GM04504 (cell line): Measurements from ENCODE around the gene ARHGAP19.

ENCODE experiments used
- DNase-seq: peaks from one replicate; pipeline ENCODE4 v3.0.0-alpha.2; 2012; ENCODE audit warnings: low read depth

Gene ARHGAP19

GRCh38 chr10:97192952-97193435 is 99.4 kb downstream of the ARHGAP19 start:
- DNase-seq: no peak

GRCh38 chr10:97190450-97190849 is 102.0 kb downstream of the ARHGAP19 start:
- no peak for DNase-seq

DNA sequence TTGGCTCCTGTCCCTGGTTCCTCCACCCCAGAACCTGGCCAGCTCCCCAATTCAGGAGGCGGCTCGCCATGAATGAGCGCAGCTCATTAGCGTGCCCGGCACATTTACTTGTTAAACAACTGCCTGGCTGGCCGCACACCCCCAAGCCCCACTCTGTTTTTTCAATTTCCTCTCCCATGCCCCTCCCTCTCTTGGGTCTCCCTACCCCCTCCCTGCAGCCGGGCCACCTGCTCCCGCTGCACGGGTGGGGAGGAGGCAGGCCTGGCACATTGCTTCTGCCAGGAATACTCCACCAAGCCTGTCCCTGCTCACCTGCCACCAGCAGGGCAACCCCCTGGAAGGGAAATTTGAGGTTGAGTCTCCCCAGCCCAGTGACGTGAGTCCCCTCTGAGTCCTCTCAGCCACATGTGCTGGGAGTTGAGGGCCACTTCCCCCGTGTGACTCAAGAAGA is 104.2 kb downstream of the ARHGAP19 start:
- no peak for DNase-seq

DNA sequence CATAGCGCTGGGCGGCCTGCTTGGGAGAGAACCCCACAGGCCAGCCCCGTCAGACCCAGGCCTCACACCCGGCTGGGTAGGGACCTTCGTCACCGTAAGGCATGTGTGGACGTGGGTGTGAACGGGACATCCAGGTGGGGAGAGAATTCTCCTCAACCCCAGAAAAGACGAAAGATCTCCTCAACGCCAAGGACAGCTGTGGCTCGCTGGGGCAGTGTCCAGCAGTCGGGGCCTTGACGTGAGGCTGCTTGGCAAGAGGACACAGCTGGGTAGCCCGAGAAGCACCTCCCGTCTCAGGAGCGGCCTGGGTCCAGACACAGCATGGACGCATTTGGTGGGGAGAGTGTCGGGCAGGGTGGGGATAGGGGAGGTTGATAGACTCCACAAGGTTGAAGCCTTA is 105.5 kb downstream of the ARHGAP19 start:
- DNase-seq: no peak

DNA sequence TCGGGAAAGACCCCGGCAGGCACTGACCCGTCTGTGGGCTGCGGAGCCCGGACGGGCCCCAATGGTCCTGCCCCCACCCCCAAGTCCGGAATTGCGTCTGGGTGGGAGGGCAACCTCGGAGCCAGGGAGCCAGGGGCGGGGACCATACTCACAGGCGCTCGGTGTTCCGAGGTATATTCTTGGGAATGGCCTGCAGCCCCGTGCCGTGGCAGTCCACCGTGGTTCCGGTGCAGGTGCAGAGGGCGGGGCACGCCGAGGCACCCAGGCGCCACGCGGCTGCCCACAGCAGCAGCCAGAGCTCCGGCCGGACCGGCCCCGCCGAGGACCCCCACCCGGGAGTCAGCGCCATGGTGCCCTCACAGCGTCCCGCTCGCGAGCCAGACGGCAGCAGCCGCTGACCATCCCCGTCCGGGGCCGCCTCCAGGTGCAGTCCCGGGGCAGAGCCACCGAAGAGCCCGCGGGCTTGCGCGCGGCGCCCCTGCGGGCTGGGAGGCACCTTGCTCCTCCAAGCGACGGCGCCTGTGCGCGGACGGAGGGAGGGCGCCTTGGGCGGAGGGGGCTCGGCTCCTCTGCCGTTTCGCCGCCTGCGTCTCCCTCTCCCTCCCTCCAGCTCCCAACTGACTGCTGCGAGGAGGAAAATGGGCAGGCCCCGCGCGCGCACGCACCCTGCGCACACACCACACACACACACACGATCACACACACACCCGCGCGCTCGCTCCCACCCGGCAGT is 106.9 kb downstream of the ARHGAP19 start, which contains the start of gene SLIT1:
SLIT1 (minus strand) TSS at position 634 of the 733 bp plus-strand sequence; CDS start at position 349, 285 bp downstream.
- DNase-seq: no peak

- no peak for DNase-seq
Measured at GRCh38 chr10:97184971-97185325, 107.5 kb downstream of the ARHGAP19 start.

- no peak for DNase-seq
Measured at GRCh38 chr10:97183314-97183713, 109.1 kb downstream of the ARHGAP19 start.

- no peak for DNase-seq
Measured at GRCh38 chr10:97182288-97182990, 110.0 kb downstream of the ARHGAP19 start.

DNA sequence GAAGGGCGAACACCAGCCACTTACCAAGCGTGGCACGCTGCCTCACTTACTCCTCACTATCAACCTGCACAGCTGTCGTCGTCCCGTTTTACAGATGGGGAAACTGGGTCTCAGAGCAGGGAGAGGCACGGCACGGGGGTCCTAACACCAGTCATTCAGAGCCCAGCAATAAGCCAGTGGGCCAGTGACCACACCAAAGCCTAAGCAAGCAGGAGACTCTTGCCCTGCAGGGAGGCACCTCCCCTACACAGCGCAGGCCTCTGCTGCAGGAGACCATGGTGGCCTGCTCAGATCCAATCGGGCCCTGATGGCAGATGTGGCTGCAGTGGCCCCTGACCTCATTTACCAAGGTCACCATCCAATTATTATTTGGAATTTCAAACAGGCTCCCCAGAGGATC is 111.5 kb downstream of the ARHGAP19 start:
- no peak for DNase-seq

GRCh38 chr10:97180363-97180755 is 112.1 kb downstream of the ARHGAP19 start:
- DNase-seq: no peak

GRCh38 chr10:97179731-97180362 is 112.6 kb downstream of the ARHGAP19 start:
- DNase-seq: no peak

- DNase-seq: no peak
Measured at GRCh38 chr10:97179311-97179710, 113.1 kb downstream of the ARHGAP19 start.

DNA sequence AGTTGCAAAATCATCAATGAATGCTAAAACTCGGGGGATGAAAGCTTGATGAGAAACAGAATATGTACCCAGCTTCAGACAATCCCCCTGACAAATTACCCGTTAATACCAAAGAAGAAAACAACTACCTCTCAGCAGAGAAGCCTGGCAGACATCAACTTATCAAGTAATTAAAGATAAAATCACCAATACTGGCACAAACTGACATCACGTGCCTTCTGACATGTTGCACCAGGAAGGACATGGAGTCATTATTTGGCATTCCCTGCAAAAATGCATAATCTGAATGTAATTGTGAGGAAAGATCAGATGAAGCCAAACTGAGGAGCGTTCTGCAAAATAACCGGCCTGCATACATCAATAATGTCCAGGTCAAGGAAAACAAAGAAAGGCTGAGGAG is 114.4 kb downstream of the ARHGAP19 start:
- no peak for DNase-seq

- DNase-seq: no peak
Measured at GRCh38 chr10:97176226-97176625, 116.2 kb downstream of the ARHGAP19 start.

DNA sequence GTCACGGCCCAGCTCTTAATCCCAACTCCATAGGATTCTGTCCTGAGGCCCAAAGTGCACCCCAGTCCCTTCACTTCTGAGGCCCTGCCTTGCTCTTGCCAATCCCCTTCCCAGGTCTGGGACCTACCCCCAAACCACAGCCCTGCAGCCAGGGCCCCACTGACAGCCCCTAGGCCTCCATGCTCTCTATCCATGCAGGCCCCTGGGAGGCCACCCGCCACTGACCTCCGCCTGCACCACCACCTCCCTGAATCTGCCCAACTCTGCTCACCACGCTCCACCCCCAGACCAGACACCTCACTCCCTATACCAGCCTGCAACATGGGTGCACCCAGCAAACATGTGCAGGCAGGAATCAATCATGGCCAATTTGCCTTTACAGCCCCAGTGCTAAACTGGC is 116.9 kb downstream of the ARHGAP19 start:
- no peak for DNase-seq

- DNase-seq: no peak
Measured at GRCh38 chr10:97174941-97175340, 117.5 kb downstream of the ARHGAP19 start.

DNA sequence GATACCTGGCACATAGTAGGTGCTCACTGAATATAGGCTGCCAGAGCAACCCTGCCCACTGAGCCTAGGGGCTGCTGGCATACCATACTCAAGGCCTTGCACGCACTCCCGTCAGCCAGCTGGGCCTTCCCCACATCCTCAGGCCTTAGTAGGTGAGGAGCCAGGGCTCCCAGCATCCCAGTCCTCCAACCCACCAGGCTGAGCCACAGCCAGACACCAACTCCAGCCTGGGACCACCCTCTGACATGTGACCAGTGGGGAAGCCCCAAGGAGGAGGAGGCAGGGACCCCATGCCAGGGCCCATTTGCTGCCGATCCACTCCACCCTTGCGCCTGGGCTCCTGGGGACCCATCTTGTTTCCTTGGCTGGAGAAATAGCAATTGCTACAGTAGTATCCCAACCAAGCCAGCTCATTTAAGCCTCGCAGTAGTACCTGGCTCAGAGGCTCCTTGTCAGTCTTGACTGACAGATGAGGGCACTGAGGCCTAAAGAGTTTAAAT is 118.1 kb downstream of the ARHGAP19 start:
- no peak for DNase-seq

- DNase-seq: no peak
Measured at GRCh38 chr10:97173036-97173435, 119.4 kb downstream of the ARHGAP19 start.
